Activated CD8-positive, alpha-beta memory T cell treated with anti-CD3 and anti-CD28 coated beads for 24 hours (primary cell): ENCODE data around the gene BRPF3.
A peak's percentile ranks its signal among the peaks of the same experiment; 100 is the strongest.

Experiments
- DNase-seq: peaks from one replicate; pipeline ENCODE4 v3.0.0-alpha.2; 2020

BRPF3 gene

GRCh38 chr6:36196113-36196879 is at the start of gene BRPF3:
Gene BRPF3, plus strand, starts transcription at chr6:36196744. Its CDS starts 3,579 bp downstream, at chr6:36200323.
- peak; percentile 91 for DNase-seq

GRCh38 chr6:36147294-36147693 is 49.2 kb upstream of the BRPF3 start:
- no peak for DNase-seq

- DNase-seq, result no peak
Measured at GRCh38 chr6:36149476-36149875, 47.1 kb upstream of the BRPF3 start.

- DNase-seq, result no peak
Measured at GRCh38 chr6:36150283-36150682, 46.3 kb upstream of the BRPF3 start.

- no peak for DNase-seq
Measured at GRCh38 chr6:36154286-36154685, 42.3 kb upstream of the BRPF3 start.

GRCh38 chr6:36155662-36156061 is 40.9 kb upstream of the BRPF3 start:
- DNase-seq, result no peak

GRCh38 chr6:36160147-36160760 is 36.3 kb upstream of the BRPF3 start:
- DNase-seq, result no peak

GRCh38 chr6:36169023-36170007 is 27.2 kb upstream of the BRPF3 start:
- no peak for DNase-seq

- no peak for DNase-seq
Measured at GRCh38 chr6:36170704-36171103, 25.8 kb upstream of the BRPF3 start.

- DNase-seq, result no peak
Measured at GRCh38 chr6:36171573-36171972, 25.0 kb upstream of the BRPF3 start.

- DNase-seq, result no peak
Measured at GRCh38 chr6:36177166-36177565, 19.4 kb upstream of the BRPF3 start.

- no peak for DNase-seq
Measured at GRCh38 chr6:36178544-36178943, 18.0 kb upstream of the BRPF3 start.

GRCh38 chr6:36180126-36180525 is 16.4 kb upstream of the BRPF3 start:
- no peak for DNase-seq

GRCh38 chr6:36184311-36184710 is 12.2 kb upstream of the BRPF3 start:
- no peak for DNase-seq

- DNase-seq, result no peak
Measured at GRCh38 chr6:36186199-36186598, 10.3 kb upstream of the BRPF3 start.

GRCh38 chr6:36187446-36187845 is 9.1 kb upstream of the BRPF3 start:
- DNase-seq, result no peak

- no peak for DNase-seq
Measured at GRCh38 chr6:36195471-36196112, 952 bp upstream of the BRPF3 start.

GRCh38 chr6:36196880-36197548 is 470 bp downstream of the BRPF3 start:
- peak; percentile 100 for DNase-seq

GRCh38 chr6:36197739-36198221 is 1.2 kb downstream of the BRPF3 start:
- DNase-seq, result no peak

GRCh38 chr6:36198986-36199385 is 2.4 kb downstream of the BRPF3 start:
- DNase-seq, result no peak

- no peak for DNase-seq
Measured at GRCh38 chr6:36200154-36200891, 3.8 kb downstream of the BRPF3 start.
